HFFc6 (cell line): Measurements from ENCODE around the gene RFLNA. TPM values are rescaled to one million over a fixed set of nuclear protein-coding genes. Genes with fewer than 3 reads are reported as not detected.

Experiments
- DNase-seq: peaks from one replicate; pipeline ENCODE4 v3.0.0-alpha.2; 2018
- H3K27ac Mint-ChIP-seq: 2 replicates; pipeline ENCODE4 v1.8.0; 2020; ENCODE audit warnings: mild to moderate bottlenecking, mixed read lengths
- H3K27me3 Mint-ChIP-seq: 2 replicates; pipeline ENCODE4 v1.8.0; 2021; ENCODE audit warnings: mild to moderate bottlenecking, moderate library complexity, mixed read lengths; ENCODE audit not compliant: insufficient read depth
- H3K36me3 Mint-ChIP-seq: 2 replicates; pipeline ENCODE4 v1.8.0; 2021; ENCODE audit warnings: low read depth, mixed read lengths
- H3K4me1 Mint-ChIP-seq: 2 replicates; pipeline ENCODE4 v1.8.0; 2020; ENCODE audit warnings: low read depth, mixed read lengths
- H3K4me3 Mint-ChIP-seq: 2 replicates; pipeline ENCODE4 v1.8.0; 2020; ENCODE audit warnings: mild to moderate bottlenecking, moderate library complexity, mixed read lengths
- H3K9me3 Mint-ChIP-seq: 2 replicates; pipeline ENCODE4 v1.8.0; 2020; ENCODE audit warnings: mild to moderate bottlenecking, mixed read lengths
- total RNA-seq, 6 experiments: library from RNA; stranded (reverse); fragmentation: NEBNext Ultra II Directional; extraction: Animal tissue kit (Norgen Biotek cat#: 25700); gene quantifications; 2 replicates in 1 of 6; 3 replicates in 5 of 6; pipeline ENCODE4 v1.2.3, GENCODE V29; 2021
- TF ChIP-seq, protein P1 (sequence below): fragments of 200-600 bp; sonication (generic); IDR thresholded peaks from 2 replicates; pipeline ENCODE4 v1.5.0; 2021; ENCODE audit warnings: antibody characterized with exemption, mild to moderate bottlenecking

RFLNA gene
- total RNA-seq, 6 experiments from 2014 or later, result not detected

DNA sequence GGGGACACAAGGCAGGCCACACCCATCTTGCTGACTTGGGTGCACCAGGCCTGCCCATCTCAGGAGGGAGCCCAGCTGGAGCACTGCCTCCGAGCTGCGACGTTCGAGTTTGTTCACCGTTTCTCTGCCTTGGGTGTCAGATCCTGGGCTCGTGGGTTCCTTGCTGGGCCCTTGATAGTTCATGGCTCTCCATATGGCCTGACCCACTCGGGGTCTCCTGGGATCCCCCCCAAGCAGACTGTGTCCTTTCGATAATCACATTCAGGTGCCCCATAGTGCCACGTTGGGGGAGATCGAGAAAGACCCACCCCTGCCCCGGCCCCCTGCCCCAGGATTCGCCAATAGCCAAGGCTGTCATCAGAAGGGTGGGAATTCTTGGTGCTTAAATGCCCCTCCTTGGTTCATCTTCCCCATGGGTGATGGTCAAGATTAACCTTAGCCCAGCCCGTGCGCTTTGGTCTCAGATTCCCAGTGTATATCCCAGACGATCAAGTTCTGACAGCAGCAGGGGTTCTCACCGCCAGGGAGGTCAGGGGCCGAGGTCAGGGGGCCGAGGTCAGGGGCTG lies 7.4 kb downstream of the RFLNA start:
- no peak overlapping the region for H3K27ac Mint-ChIP-seq
- TF ChIP-seq, protein P1, sequence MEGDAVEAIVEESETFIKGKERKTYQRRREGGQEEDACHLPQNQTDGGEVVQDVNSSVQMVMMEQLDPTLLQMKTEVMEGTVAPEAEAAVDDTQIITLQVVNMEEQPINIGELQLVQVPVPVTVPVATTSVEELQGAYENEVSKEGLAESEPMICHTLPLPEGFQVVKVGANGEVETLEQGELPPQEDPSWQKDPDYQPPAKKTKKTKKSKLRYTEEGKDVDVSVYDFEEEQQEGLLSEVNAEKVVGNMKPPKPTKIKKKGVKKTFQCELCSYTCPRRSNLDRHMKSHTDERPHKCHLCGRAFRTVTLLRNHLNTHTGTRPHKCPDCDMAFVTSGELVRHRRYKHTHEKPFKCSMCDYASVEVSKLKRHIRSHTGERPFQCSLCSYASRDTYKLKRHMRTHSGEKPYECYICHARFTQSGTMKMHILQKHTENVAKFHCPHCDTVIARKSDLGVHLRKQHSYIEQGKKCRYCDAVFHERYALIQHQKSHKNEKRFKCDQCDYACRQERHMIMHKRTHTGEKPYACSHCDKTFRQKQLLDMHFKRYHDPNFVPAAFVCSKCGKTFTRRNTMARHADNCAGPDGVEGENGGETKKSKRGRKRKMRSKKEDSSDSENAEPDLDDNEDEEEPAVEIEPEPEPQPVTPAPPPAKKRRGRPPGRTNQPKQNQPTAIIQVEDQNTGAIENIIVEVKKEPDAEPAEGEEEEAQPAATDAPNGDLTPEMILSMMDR, result no peak
- no peaks in the 10 kb centered on the region for H3K4me1 Mint-ChIP-seq
- DNase-seq, result no peak
- H3K27me3 Mint-ChIP-seq, result peaks cover 37% of the 10 kb centered on the region
- no peaks in the 10 kb centered on the region for H3K36me3 Mint-ChIP-seq
- no peak overlapping the region for H3K4me3 Mint-ChIP-seq
- no peaks in the 10 kb centered on the region for H3K9me3 Mint-ChIP-seq

DNA sequence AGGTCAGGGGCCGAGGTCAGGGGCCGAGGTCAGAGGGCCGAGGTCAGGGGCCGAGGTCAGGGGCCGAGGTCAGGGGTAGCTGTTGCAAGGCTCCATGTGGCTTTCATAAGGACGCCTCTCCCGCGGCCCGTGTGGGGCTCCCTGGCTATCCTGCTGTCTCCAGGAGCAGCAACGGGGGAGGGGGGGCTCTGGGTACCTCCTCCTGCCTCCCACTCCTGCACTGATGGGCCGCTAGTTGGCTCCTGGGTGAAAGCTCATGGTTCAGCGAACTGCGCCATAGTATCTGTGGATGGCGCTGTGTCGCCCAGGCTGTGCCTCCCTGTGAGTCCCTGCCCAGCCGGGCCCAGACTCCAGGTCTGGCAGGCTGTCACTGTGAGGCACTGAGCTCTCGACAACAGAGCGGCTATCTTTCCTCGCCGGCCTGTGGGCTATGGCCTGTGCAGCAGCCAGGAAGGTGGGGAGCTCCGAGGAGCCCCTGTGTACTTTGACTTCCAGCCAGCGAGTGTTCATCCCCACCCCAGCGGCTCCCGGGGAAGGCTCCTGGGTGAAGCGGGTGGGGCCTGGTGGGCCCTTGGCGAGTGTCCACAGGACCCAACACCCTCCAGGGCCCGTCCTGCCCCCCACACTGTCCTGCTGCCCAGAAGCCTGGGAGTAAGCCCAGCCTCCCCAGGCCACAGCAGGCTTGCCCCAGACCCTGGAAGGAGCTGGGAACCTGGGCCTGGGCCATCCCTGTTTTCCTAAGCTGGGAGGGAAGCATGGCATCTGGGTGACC lies 8.1 kb downstream of the RFLNA start:
- H3K4me1 Mint-ChIP-seq, result no peaks in the 10 kb centered on the region
- H3K36me3 Mint-ChIP-seq, result no peaks in the 10 kb centered on the region
- TF ChIP-seq, protein P1, result no peak
- no peak overlapping the region for H3K4me3 Mint-ChIP-seq
- H3K27ac Mint-ChIP-seq, result no peak overlapping the region
- peaks cover 34% of the 10 kb centered on the region for H3K27me3 Mint-ChIP-seq
- DNase-seq, result no peak
- H3K9me3 Mint-ChIP-seq, result no peaks in the 10 kb centered on the region

GRCh38 chr12:124303579-124304313 lies 8.9 kb downstream of the RFLNA start:
- Mint-ChIP-seq H3K36me3 (no peaks in the 10 kb centered on the region), H3K27me3 (peaks cover 28% of the 10 kb centered on the region), H3K27ac (no peak overlapping the region), H3K4me3 (no peak overlapping the region), H3K9me3 (no peaks in the 10 kb centered on the region), H3K4me1 (no peaks in the 10 kb centered on the region)
- DNase-seq, result no peak
- TF ChIP-seq, protein P1, result no peak

DNA sequence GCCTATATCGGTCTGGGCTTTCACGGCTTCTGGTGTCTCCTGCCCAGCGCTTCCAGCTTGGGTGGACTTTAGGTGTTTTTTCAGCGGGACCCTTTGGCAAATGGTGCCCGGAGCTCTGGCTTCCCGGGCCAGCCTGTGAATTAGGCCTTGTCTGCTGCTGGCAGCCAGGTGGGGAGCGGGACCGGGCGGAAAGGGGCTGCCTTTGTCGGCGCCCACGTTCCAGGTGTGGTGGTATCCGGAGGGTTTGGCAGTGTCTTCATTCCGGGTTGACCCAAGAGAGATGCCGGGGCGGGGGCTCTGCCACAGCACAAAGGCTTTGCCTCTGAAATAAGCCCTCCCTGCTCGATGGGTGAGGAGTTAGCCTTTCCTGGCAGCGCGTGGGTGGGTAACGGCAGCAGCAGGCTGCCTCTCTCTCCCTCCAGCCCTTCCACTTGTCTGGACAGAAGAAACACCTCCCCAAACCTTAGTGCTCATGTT lies 9.5 kb downstream of the RFLNA start:
- no peak for DNase-seq
- no peaks in the 10 kb centered on the region for H3K4me1 Mint-ChIP-seq
- no peaks in the 10 kb centered on the region for H3K9me3 Mint-ChIP-seq
- no peaks in the 10 kb centered on the region for H3K36me3 Mint-ChIP-seq
- no peak overlapping the region for H3K4me3 Mint-ChIP-seq
- peaks cover 29% of the 10 kb centered on the region for H3K27me3 Mint-ChIP-seq
- no peak overlapping the region for H3K27ac Mint-ChIP-seq
- TF ChIP-seq, protein P1, result no peak

DNA sequence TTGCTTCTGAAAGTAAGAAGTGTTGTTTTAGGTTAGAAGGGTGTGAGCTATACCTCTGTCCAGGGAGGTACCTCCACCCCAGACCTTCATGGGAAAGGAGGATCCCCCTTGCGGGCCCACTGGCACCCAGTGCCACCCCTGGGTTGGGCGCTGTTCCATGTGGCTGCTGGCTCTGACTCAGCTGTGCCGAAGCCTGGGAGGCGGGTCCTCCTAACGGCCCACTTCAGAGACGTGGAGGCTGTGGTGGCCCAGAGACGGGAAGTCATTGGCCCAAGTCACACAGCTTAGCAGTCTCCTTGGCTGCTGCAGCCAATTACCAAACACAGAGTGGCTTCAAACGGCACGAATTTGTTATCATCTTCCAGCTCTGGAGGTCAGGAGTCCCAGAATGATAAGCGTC lies 10.2 kb downstream of the RFLNA start:
- Mint-ChIP-seq H3K4me3 (no peak overlapping the region), H3K9me3 (no peaks in the 10 kb centered on the region), H3K27me3 (peaks cover 30% of the 10 kb centered on the region), H3K36me3 (no peaks in the 10 kb centered on the region), H3K4me1 (no peaks in the 10 kb centered on the region), H3K27ac (no peak overlapping the region)
- no peak for DNase-seq
- TF ChIP-seq, protein P1, result no peak
